GM23248 (cell line): ENCODE results near the gene MACROD2. TPM values are rescaled to one million over a fixed set of nuclear protein-coding genes. Genes with fewer than 3 reads are reported as not detected.

Experiments
- DNase-seq: peaks from one replicate; pipeline ENCODE4 v3.0.0-alpha.2; 2015
- H2AFZ ChIP-seq: fragments of 200-600 bp; sonication (generic); 2 replicates; pipeline ENCODE4 v1.6.1; 2016; ENCODE audit warnings: antibody characterized with exemption
- H3F3A ChIP-seq: fragments of 200-600 bp; sonication (generic); 2 replicates; pipeline ENCODE4 v1.6.1; 2016; ENCODE audit warnings: mild to moderate bottlenecking, antibody characterized with exemption, mixed run types; ENCODE audit not compliant: insufficient read depth
- H3K27ac ChIP-seq: fragments of 200-600 bp; sonication (generic); 2 replicates; pipeline ENCODE4 v1.5.1; 2016; ENCODE audit warnings: mild to moderate bottlenecking
- H3K27me3 ChIP-seq: fragments of 200-600 bp; sonication (generic); replicated peaks from 2 replicates; pipeline ENCODE4 v1.6.1; 2016; ENCODE audit warnings: mild to moderate bottlenecking; ENCODE audit not compliant: insufficient read depth
- H3K36me3 ChIP-seq: fragments of 200-600 bp; sonication (generic); 2 replicates; pipeline ENCODE4 v1.6.1; 2016; ENCODE audit warnings: low read depth, mild to moderate bottlenecking
- H3K4me1 ChIP-seq: fragments of 200-600 bp; sonication (generic); 2 replicates; pipeline ENCODE4 v1.6.1; 2016; ENCODE audit warnings: mild to moderate bottlenecking; ENCODE audit not compliant: insufficient read depth
- H3K4me2 ChIP-seq: fragments of 200-600 bp; sonication (generic); one replicate; pipeline ENCODE4 v1.6.1; 2016; ENCODE audit warnings: mild to moderate bottlenecking; ENCODE audit not compliant: unreplicated experiment
- H3K4me3 ChIP-seq: fragments of 200-600 bp; sonication (generic); 2 replicates; pipeline ENCODE4 v1.5.1; 2016; ENCODE audit warnings: mild to moderate bottlenecking
- H3K79me2 ChIP-seq: fragments of 200-600 bp; sonication (generic); 2 replicates; pipeline ENCODE4 v1.6.1; 2016; ENCODE audit warnings: mild to moderate bottlenecking; ENCODE audit not compliant: insufficient read depth
- H3K9ac ChIP-seq: fragments of 200-600 bp; sonication (generic); 2 replicates; pipeline ENCODE4 v1.6.1; 2016; ENCODE audit warnings: mild to moderate bottlenecking
- H3K9me2 ChIP-seq: fragments of 200-600 bp; sonication (generic); 2 replicates; pipeline ENCODE4 v1.6.1; 2016; ENCODE audit warnings: mixed run types, mild to moderate bottlenecking, moderate library complexity; ENCODE audit not compliant: insufficient read depth
- H3K9me3 ChIP-seq: fragments of 200-600 bp; sonication (generic); one replicate; pipeline ENCODE4 v1.6.1; 2017; ENCODE audit warnings: low read depth
- H4K20me1 ChIP-seq: fragments of 200-600 bp; sonication (generic); 2 replicates; pipeline ENCODE4 v1.6.0; 2016; ENCODE audit not compliant: insufficient read depth
- EZH2 ChIP-seq: fragments of 200-600 bp; sonication (generic); IDR thresholded peaks from 2 replicates; pipeline ENCODE4 v1.6.1; 2018; ENCODE audit warnings: antibody characterized with exemption, mild to moderate bottlenecking; ENCODE audit not compliant: insufficient read depth, poor library complexity, severe bottlenecking
- EZH2phosphoT487 ChIP-seq: fragments of 200-600 bp; sonication (generic); IDR thresholded peaks from 2 replicates; pipeline ENCODE4 v1.6.1; 2018; ENCODE audit warnings: antibody characterized with exemption, moderate library complexity, mild to moderate bottlenecking, low read depth; ENCODE audit not compliant: insufficient read depth
- WGBS, 2 experiments: methylation state at CpG; one replicate each; pipeline ENCODE4 v1.1.6; 2015 to 2017; ENCODE audit warnings: low lambda C conversion rate in 2 of 2, low coverage in 1 of 2; ENCODE audit errors: missing lambda C conversion rate in 2 of 2; 5-methylcytosine and 5-hydroxymethylcytosine counted together
- in situ Hi-C: fragments of 300-500 bp; cut with MboI; formaldehyde crosslinking; loops from 2 replicates; pipeline ENCODE4 v1.15.0; 2020
- polyA plus RNA-seq: library from polyadenylated mRNA; unstranded; fragments of >200 nt; fragmentation: Nextera tagmentation; extraction: Ambion mirVana; gene quantifications from 2 replicates; pipeline ENCODE4 v1.2.1, GENCODE V29; 2016
- total RNA-seq: library from RNA; depleted of rRNA; stranded (reverse); fragments of >200 nt; shearing (Covaris generic); gene quantifications from 2 replicates; pipeline ENCODE4 v1.2.3, GENCODE V29; 2014

The MACROD2 gene
- total and polyA plus RNA-seq, 2 experiments from 2014 or later: 1.1 to 3.1 TPM

DNA sequence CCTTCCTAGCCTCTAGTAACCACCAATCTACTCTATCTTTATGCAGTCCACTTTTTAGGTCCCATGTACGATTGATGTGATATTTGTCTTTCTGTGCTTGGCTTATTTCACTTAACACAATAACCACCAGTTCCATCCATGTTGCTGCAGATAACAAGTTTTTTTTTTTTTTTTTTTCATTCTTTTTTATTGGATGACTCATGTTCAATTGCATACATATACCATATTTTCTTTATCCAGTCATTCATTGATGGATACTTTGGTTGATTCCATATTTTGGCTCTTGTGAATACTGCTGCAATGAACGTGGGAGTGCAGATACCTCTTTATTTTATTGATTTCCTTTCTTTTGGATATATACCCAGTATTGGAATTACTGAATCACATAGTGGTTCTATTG is 942.5 kb downstream of the MACROD2 start:
- in situ Hi-C loops: no loop called here
- TF ChIP-seq EZH2phosphoT487: no peak
- no peak for TF ChIP-seq EZH2

DNA sequence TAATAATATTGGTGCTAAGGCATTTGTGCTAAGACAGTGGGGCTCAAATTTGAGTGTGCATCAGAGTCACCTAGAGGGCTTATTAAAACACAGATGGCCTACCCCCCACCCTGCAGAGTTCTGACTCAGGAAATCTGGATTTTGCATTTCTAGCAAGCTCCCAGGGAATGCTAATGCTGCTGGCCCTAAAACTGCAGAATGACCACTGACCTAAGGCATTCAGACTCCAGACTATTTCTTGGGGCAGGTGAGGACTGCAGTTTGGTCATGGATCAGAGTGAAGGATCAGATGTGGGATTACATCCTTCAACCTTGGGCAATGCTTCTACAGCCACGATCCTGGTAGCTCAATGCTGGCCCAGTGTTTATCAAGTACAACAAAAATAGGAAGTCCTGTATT is 952.2 kb downstream of the MACROD2 start:
- Histone ChIP-seq H3K4me3 (no peak overlapping the region), H3K4me2 (no peak overlapping the region), H3K9me3 (no peaks in the 10 kb centered on the region), H3K9ac (no peak overlapping the region), H3K9me2 (no peaks in the 10 kb centered on the region), H2AFZ (no peak overlapping the region), H4K20me1 (no peaks in the 10 kb centered on the region), H3K4me1 (peaks cover 13% of the 10 kb centered on the region), H3F3A (peaks cover 15% of the 10 kb centered on the region; the same call in 1 of the 2 replicates), H3K27ac (no peak overlapping the region), H3K79me2 (no peaks in the 10 kb centered on the region), H3K36me3 (no peaks in the 10 kb centered on the region), H3K27me3 (no peaks in the 10 kb centered on the region)
- in situ Hi-C loops: no loop called here
- TF ChIP-seq EZH2phosphoT487 (no peak), EZH2 (no peak)
- WGBS, 2 experiments: 81 to 89% methylated on average over 1 of the region's 1 CpG
- no peak for DNase-seq

More for the DNA sequence above, 942.5 kb downstream of the MACROD2 start:
- H3K79me2 ChIP-seq: no peaks in the 10 kb centered on the region
- 0 out of 2 replicates have a peak, but pooled peaks cover 3% of the 10 kb centered on the region for H3K27me3 ChIP-seq
- H3K9ac ChIP-seq: no peak overlapping the region
- H3F3A ChIP-seq: no peaks in the 10 kb centered on the region
- no peaks in the 10 kb centered on the region for H3K9me2 ChIP-seq
- H3K4me3 ChIP-seq: no peak overlapping the region
- no peak overlapping the region for H3K4me2 ChIP-seq
- no peak overlapping the region for H2AFZ ChIP-seq
- no peaks in the 10 kb centered on the region for H3K4me1 ChIP-seq
- 79 to 84% methylated on average over 2 of the region's 2 CpGs for WGBS, 2 experiments
- no peaks in the 10 kb centered on the region for H3K9me3 ChIP-seq
- no peak overlapping the region for H3K27ac ChIP-seq
- H4K20me1 ChIP-seq: no peaks in the 10 kb centered on the region
- DNase-seq: no peak
- no peaks in the 10 kb centered on the region for H3K36me3 ChIP-seq

DNA sequence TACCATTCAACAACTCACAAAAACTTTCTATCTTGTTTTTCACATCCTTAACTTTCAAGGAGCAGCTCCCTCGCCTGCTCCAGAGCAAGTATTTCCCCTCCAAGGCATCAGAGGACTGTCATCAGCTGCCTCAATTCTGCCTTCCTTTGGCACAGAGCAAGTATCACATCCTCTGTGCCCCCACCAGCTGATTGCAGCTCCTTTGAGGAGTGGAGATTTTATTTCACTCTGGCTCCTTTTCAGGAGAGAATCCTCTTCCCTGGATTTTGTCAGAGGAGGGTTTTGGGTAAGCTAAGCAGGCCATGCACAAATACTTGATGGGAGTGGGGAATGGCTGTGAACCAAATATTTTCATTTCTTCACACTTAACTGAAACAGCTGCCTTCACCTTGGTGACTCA is 952.6 kb downstream of the MACROD2 start:
- H3K79me2 ChIP-seq: no peaks in the 10 kb centered on the region
- in situ Hi-C loops: no loop called here
- no peak overlapping the region for H3K9ac ChIP-seq
- TF ChIP-seq EZH2 (no peak), EZH2phosphoT487 (no peak)
- H3K4me1 ChIP-seq: peaks cover 17% of the 10 kb centered on the region
- DNase-seq: no peak
- no peak overlapping the region for H3K27ac ChIP-seq
- 17 to 42% methylated on average over 1 of the region's 1 CpG for WGBS, 2 experiments
- no peaks in the 10 kb centered on the region for H3K36me3 ChIP-seq
- H3K27me3 ChIP-seq: no peaks in the 10 kb centered on the region
- no peaks in the 10 kb centered on the region for H3K9me3 ChIP-seq
- no peak overlapping the region for H3K4me2 ChIP-seq
- no peaks in the 10 kb centered on the region for H3K9me2 ChIP-seq
- H3F3A ChIP-seq: peaks cover 15% of the 10 kb centered on the region; the same call in 1 of the 2 replicates
- H4K20me1 ChIP-seq: no peaks in the 10 kb centered on the region
- H2AFZ ChIP-seq: no peak overlapping the region
- no peak overlapping the region for H3K4me3 ChIP-seq

DNA sequence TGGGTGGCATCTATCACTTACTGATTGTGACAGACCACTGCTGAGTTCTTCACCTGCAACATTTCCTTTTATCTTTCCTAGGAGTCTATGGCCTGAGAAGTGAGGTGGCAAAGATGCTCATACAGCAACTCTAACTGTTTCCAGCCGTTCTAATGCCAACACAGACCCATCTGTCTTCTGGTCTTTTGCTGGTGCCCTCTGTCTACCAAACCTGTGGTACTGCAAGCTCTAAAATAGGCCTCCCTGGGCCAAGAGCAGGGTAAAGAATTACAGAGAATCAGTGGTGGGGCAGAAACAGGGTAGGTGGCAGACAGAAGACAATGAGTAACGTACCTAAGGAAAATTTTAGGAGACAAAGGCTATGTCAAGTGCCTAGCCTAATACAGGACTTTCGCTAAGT is 953.1 kb downstream of the MACROD2 start:
- in situ Hi-C loops: no loop called here
- Histone ChIP-seq H2AFZ (no peak overlapping the region), H3K36me3 (no peaks in the 10 kb centered on the region), H3K4me1 (peaks cover 17% of the 10 kb centered on the region), H3K9me2 (no peaks in the 10 kb centered on the region), H3K9me3 (no peaks in the 10 kb centered on the region), H3K79me2 (no peaks in the 10 kb centered on the region), H3F3A (peaks cover 15% of the 10 kb centered on the region; the same call in 1 of the 2 replicates), H4K20me1 (no peaks in the 10 kb centered on the region), H3K27me3 (no peaks in the 10 kb centered on the region), H3K27ac (no peak overlapping the region), H3K4me2 (no peak overlapping the region), H3K9ac (no peak overlapping the region), H3K4me3 (no peak overlapping the region)
- WGBS, 2 experiments: 69 to 76% methylated on average over 3 of the region's 3 CpGs
- no peak for DNase-seq
- TF ChIP-seq EZH2 (no peak), EZH2phosphoT487 (no peak)

DNA sequence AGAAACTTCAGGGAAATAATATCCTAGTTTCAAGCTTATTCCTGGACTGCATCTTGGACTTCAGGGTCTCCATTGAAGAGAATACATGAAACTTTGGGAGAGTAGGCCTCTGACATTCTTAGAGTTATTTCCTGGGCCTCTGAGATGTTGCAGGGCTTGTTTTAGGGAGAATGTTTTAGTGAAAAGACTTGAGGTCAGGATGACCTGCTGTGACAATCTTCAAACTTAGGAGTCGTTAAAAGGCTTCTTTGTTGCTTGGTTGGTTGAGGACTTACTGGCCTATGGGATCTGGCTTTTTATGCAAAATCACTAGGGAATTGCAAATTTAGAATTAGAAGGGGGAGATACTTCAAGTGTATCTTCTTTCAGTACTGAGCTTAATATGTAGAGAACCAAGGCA is 955.3 kb downstream of the MACROD2 start:
- in situ Hi-C loops: no loop called here
- 95 to 96% methylated on average over 1 of the region's 1 CpG for WGBS, 2 experiments
- H3K4me3 ChIP-seq: no peak overlapping the region
- H3K4me2 ChIP-seq: no peak overlapping the region
- H3K36me3 ChIP-seq: no peaks in the 10 kb centered on the region
- no peak overlapping the region for H3K9ac ChIP-seq
- no peak overlapping the region for H2AFZ ChIP-seq
- no peak for TF ChIP-seq EZH2phosphoT487
- TF ChIP-seq EZH2: no peak
- H3K9me2 ChIP-seq: no peaks in the 10 kb centered on the region
- no peaks in the 10 kb centered on the region for H4K20me1 ChIP-seq
- DNase-seq: no peak
- H3K27me3 ChIP-seq: no peaks in the 10 kb centered on the region
- H3K9me3 ChIP-seq: no peaks in the 10 kb centered on the region
- H3K79me2 ChIP-seq: no peaks in the 10 kb centered on the region
- H3K4me1 ChIP-seq: peaks cover 17% of the 10 kb centered on the region
- H3F3A ChIP-seq: peaks cover 15% of the 10 kb centered on the region; the same call in 1 of the 2 replicates
- H3K27ac ChIP-seq: no peak overlapping the region
